ENCODE measurements around the gene TSHZ2.

TSHZ2 gene

GRCh38 chr20:52972965-52973819, 1.0 kb downstream of the TSHZ2 start:
- no peak for DNase-seq (ENCODE audit: low read depth)

GRCh38 chr20:52974179-52974594, 2.0 kb downstream of the TSHZ2 start:
- no peak for DNase-seq (ENCODE audit: low read depth)
- no peak for TF ChIP-seq CTCF (conservative IDR thresholded peaks at IDR 0.05; ENCODE audit: low read depth, low read length)
- no peak overlapping the region for H3K4me3 ChIP-seq (ENCODE audit: low read depth, low read length)

More at GRCh38 chr20:52972965-52973819, 1.0 kb downstream of the TSHZ2 start:
- no peak overlapping the region for H3K4me3 ChIP-seq (ENCODE audit: low read depth, low read length)
- no peak for TF ChIP-seq CTCF (conservative IDR thresholded peaks at IDR 0.05; ENCODE audit: low read depth, low read length)

- H3K4me3 ChIP-seq (ENCODE audit: low read depth, low read length) = no peak overlapping the region
- no peak for DNase-seq (ENCODE audit: low read depth)
- TF ChIP-seq CTCF (conservative IDR thresholded peaks at IDR 0.05; ENCODE audit: low read depth, low read length) = no peak
Measured at GRCh38 chr20:52975029-52975732, 3.0 kb downstream of the TSHZ2 start.

- no peak for DNase-seq (ENCODE audit: low read depth)
- no peak overlapping the region for H3K4me3 ChIP-seq (ENCODE audit: low read depth, low read length)
- no peak for TF ChIP-seq CTCF (conservative IDR thresholded peaks at IDR 0.05; ENCODE audit: low read depth, low read length)
Measured at GRCh38 chr20:52975803-52976531, 3.8 kb downstream of the TSHZ2 start.

- H3K4me3 ChIP-seq (ENCODE audit: low read depth, low read length) = no peak overlapping the region
- TF ChIP-seq CTCF (conservative IDR thresholded peaks at IDR 0.05; ENCODE audit: low read depth, low read length) = no peak
- DNase-seq (ENCODE audit: low read depth) = no peak
Measured at GRCh38 chr20:52978851-52979250, 6.7 kb downstream of the TSHZ2 start.

- H3K4me3 ChIP-seq (ENCODE audit: low read depth, low read length) = no peak overlapping the region
Measured at GRCh38 chr20:52981051-52981450, 8.9 kb downstream of the TSHZ2 start.

More at GRCh38 chr20:52981051-52981450, 8.9 kb downstream of the TSHZ2 start:
- TF ChIP-seq CTCF (conservative IDR thresholded peaks at IDR 0.05; ENCODE audit: low read depth, low read length) = no peak
- DNase-seq (ENCODE audit: low read depth) = no peak
